ENCODE data around the gene CHAMP1. TPM values are rescaled to one million over a fixed set of nuclear protein-coding genes. Genes with fewer than 3 reads are reported as not detected.

The CHAMP1 gene
- total and polyA plus RNA-seq, 3 donors from 2014 or later: 15.0 to 21.7 (median 19.2) TPM

DNA sequence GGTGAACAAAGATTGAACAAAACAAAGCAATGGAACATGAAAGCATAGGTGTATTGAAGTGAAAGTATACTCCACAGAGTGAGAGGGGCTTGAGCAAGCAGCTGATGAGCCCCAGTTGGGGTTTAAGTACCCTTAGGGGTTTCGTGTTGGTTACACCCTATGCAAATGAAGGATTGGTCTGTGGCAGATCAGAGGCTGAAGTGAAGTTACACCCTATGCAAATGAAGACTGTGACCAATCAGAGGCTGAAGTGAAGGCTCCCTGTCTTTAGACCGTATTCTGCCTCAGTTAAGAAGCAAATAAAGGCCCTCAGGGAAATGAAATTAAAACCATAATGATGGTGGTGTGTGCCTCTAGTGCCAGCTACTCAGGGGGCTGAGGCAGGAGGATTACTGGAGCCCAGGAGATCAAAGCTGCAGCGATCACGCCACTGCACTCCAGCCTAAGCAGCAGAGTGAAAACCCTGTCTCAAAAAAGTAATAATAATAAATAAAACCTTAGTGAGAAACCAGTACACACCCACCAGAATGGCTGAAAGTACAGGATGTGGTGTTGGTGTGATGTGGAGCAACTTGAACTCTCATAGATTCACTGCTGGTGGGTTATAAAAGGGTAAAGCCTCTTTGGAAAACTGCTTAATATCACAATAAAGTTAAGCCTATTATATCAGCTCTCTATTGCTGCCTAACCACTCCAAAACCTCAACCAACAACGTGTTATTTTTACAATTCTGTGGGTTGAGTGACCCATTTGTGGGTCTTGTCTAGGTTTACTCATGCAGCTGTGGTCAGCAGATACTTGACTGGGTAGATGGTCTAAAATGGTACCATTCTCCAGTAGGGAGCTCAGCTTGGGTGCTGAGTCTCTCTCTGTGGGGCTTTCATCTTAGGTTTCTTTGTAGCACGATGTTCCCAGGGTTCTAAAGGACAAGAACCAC, 45.7 kb upstream of the CHAMP1 start:
- TF ChIP-seq, protein P1, sequence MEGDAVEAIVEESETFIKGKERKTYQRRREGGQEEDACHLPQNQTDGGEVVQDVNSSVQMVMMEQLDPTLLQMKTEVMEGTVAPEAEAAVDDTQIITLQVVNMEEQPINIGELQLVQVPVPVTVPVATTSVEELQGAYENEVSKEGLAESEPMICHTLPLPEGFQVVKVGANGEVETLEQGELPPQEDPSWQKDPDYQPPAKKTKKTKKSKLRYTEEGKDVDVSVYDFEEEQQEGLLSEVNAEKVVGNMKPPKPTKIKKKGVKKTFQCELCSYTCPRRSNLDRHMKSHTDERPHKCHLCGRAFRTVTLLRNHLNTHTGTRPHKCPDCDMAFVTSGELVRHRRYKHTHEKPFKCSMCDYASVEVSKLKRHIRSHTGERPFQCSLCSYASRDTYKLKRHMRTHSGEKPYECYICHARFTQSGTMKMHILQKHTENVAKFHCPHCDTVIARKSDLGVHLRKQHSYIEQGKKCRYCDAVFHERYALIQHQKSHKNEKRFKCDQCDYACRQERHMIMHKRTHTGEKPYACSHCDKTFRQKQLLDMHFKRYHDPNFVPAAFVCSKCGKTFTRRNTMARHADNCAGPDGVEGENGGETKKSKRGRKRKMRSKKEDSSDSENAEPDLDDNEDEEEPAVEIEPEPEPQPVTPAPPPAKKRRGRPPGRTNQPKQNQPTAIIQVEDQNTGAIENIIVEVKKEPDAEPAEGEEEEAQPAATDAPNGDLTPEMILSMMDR (IDR thresholded peaks at IDR 0.05): no peak
- TF ChIP-seq POLR2A (IDR thresholded peaks at IDR 0.05): no peak
- no peak for DNase-seq
- Histone ChIP-seq H3K4me1 (no peaks in the 10 kb centered on the region), H3K9me3 (no peaks in the 10 kb centered on the region), H3K27ac (no peak overlapping the region), H3K36me3 (ENCODE audit: low read depth, missing control alignments) (no peaks in the 10 kb centered on the region), H3K27me3 (no peaks in the 10 kb centered on the region), H3K4me3 (no peak overlapping the region)
- intact Hi-C loops (cut with DNase I; ENCODE audit: low total_unique reads): no loop called here
- 94 to 95% methylated on average over 6 of the region's 6 CpGs for WGBS, 2 donors

GRCh38 chr13:114269281-114269770, 45.0 kb upstream of the CHAMP1 start:
- no peaks in the 10 kb centered on the region for H3K27me3 ChIP-seq
- intact Hi-C loops (cut with DNase I; ENCODE audit: low total_unique reads): no loop called here
- 87 to 88% methylated on average over 4 of the region's 4 CpGs for WGBS, 2 donors
- H3K27ac ChIP-seq: no peak overlapping the region
- no peaks in the 10 kb centered on the region for H3K36me3 ChIP-seq (ENCODE audit: low read depth, missing control alignments)
- TF ChIP-seq, protein P1 (IDR thresholded peaks at IDR 0.05): no peak
- no peak for TF ChIP-seq POLR2A (IDR thresholded peaks at IDR 0.05)
- DNase-seq: no peak
- H3K4me1 ChIP-seq: no peaks in the 10 kb centered on the region
- no peak overlapping the region for H3K4me3 ChIP-seq
- no peaks in the 10 kb centered on the region for H3K9me3 ChIP-seq

DNA sequence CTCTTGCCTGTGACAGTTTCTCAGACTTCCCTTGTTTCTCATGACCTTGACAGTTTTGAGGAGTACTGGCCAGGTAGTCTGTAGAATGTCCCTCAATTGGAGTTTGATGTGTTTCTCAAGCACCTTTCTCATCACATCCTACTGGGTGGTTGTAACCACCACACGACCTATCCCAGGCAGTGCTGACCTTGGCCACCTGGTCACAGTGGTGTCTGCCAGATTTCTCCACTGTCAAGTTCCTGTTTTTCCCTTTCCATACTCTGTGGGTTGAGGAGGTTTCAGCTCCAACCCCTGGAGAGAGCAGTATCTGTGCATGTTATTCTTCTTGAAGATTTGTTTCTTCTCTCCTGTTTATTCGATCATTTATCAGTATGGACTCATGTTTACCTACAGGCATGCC, 41.3 kb upstream of the CHAMP1 start:
- TF ChIP-seq, protein P1 (IDR thresholded peaks at IDR 0.05): no peak
- no peak for TF ChIP-seq POLR2A (IDR thresholded peaks at IDR 0.05)
- H3K4me1 ChIP-seq: no peaks in the 10 kb centered on the region
- H3K9me3 ChIP-seq: no peaks in the 10 kb centered on the region
- no peaks in the 10 kb centered on the region for H3K36me3 ChIP-seq (ENCODE audit: low read depth, missing control alignments)
- 58 to 69% methylated on average over 2 of the region's 2 CpGs for WGBS, 2 donors
- no peak overlapping the region for H3K4me3 ChIP-seq
- H3K27ac ChIP-seq: no peak overlapping the region
- no peak for DNase-seq
- H3K27me3 ChIP-seq: no peaks in the 10 kb centered on the region
- intact Hi-C loops (cut with DNase I; ENCODE audit: low total_unique reads): no loop called here

DNA sequence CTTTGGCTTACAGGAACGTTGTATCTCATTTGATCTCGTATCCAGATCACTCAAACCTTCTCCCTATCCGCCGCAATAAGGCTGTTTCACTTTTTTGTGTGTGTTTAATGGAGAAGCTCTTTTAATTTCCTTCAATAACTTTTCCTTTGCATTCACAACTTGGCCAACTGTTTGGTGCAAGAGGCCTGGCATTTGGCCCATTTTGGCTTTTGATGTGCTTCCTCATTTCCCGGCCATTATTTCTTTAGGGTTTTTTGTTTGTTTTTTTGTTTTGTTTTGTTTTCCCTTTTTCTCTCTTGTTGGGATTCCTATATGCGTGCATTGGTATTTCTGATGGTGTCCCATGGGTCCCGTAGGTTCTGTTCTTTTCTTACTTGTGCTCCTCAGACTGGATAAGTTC, 39.0 kb upstream of the CHAMP1 start:
- intact Hi-C loops (cut with DNase I; ENCODE audit: low total_unique reads): no loop called here
- H3K36me3 ChIP-seq (ENCODE audit: low read depth, missing control alignments): no peaks in the 10 kb centered on the region
- no peak for TF ChIP-seq POLR2A (IDR thresholded peaks at IDR 0.05)
- TF ChIP-seq, protein P1 (IDR thresholded peaks at IDR 0.05): no peak
- H3K9me3 ChIP-seq: no peaks in the 10 kb centered on the region
- H3K4me3 ChIP-seq: no peak overlapping the region
- no peak overlapping the region for H3K27ac ChIP-seq
- WGBS, 2 donors: 91 to 93% methylated on average over 7 of the region's 7 CpGs
- H3K27me3 ChIP-seq: no peaks in the 10 kb centered on the region
- DNase-seq: no peak
- H3K4me1 ChIP-seq: no peaks in the 10 kb centered on the region
